Mesendoderm (in vitro differentiated cells): ENCODE results near the gene BDKRB2.

Experiments
- DNase-seq: peaks from one replicate; pipeline ENCODE4 v3.0.0; 2013
- H2AK5ac ChIP-seq: 2 replicates; pipeline ENCODE4 v1.6.1; 2013; ENCODE audit warnings: low read length, inconsistent platforms
- H2BK120ac ChIP-seq: 2 replicates; pipeline ENCODE4 v1.6.1; 2013; ENCODE audit warnings: low read depth, mild to moderate bottlenecking, low read length, moderate library complexity, mixed read lengths
- H2BK15ac ChIP-seq: replicated peaks from 2 replicates; pipeline ENCODE4 v1.6.1; 2013; ENCODE audit warnings: low read depth, mild to moderate bottlenecking, moderate library complexity
- H2BK5ac ChIP-seq: 2 replicates; pipeline ENCODE4 v1.6.1; 2013; ENCODE audit warnings: low read length, inconsistent platforms
- H3K18ac ChIP-seq: 2 replicates; pipeline ENCODE4 v1.6.1; 2013; ENCODE audit warnings: mild to moderate bottlenecking, low read length, mixed read lengths
- H3K23ac ChIP-seq: one replicate; pipeline ENCODE4 v1.6.1; 2013; ENCODE audit warnings: low read length
- H3K27ac ChIP-seq: 2 replicates; pipeline ENCODE4 v1.5.1; 2013; ENCODE audit warnings: low read depth, mild to moderate bottlenecking, inconsistent platforms, low read length, moderate library complexity
- H3K27me3 ChIP-seq: 2 replicates; pipeline ENCODE4 v1.6.1; 2013; ENCODE audit warnings: low read length, control low read depth, mild to moderate bottlenecking, inconsistent platforms; ENCODE audit not compliant: insufficient read depth, poor library complexity
- H3K36me3 ChIP-seq: 2 replicates; pipeline ENCODE4 v1.6.1; 2013; ENCODE audit warnings: low read length, inconsistent platforms; ENCODE audit not compliant: control insufficient read depth, insufficient read depth
- H3K4ac ChIP-seq: one replicate; pipeline ENCODE4 v1.6.1; 2013; ENCODE audit warnings: low read depth, mild to moderate bottlenecking, low read length, moderate library complexity
- H3K4me1 ChIP-seq: 2 replicates; pipeline ENCODE4 v1.6.1; 2013; ENCODE audit warnings: low read depth, low read length, inconsistent platforms; ENCODE audit not compliant: control insufficient read depth
- H3K4me2 ChIP-seq: 2 replicates; pipeline ENCODE4 v1.6.1; 2013; ENCODE audit warnings: low read length
- H3K4me3 ChIP-seq: 2 replicates; pipeline ENCODE4 v1.5.1; 2013; ENCODE audit warnings: mild to moderate bottlenecking, low read length
- H3K56ac ChIP-seq: one replicate; pipeline ENCODE4 v1.6.1; 2013; ENCODE audit warnings: low read length
- H3K79me1 ChIP-seq: 2 replicates; pipeline ENCODE4 v1.6.1; 2013; ENCODE audit warnings: low read length, inconsistent platforms
- H3K79me2 ChIP-seq: 2 replicates; pipeline ENCODE4 v1.6.1; 2013; ENCODE audit warnings: mild to moderate bottlenecking, low read length; ENCODE audit not compliant: control insufficient read depth, insufficient read depth
- H3K9ac ChIP-seq: 2 replicates; pipeline ENCODE4 v1.6.1; 2013; ENCODE audit warnings: low read length, inconsistent platforms
- H4K5ac ChIP-seq: one replicate; pipeline ENCODE4 v1.6.1; 2013; ENCODE audit warnings: low read length
- H4K8ac ChIP-seq: one replicate; pipeline ENCODE4 v1.6.1; 2013; ENCODE audit warnings: low read depth, mild to moderate bottlenecking, control low read depth, low read length, moderate library complexity
- WGBS: extraction: QIAGEN DNeasy Blood & Tissue Kit; methylation state at CpG from one replicate; pipeline ENCODE4 v1.1.7; 2013; ENCODE audit warnings: low lambda C conversion rate, missing lambda C conversion rate; ENCODE audit not compliant: insufficient coverage; ENCODE audit errors: extremely low coverage; 5-methylcytosine and 5-hydroxymethylcytosine counted together

The BDKRB2 gene

GRCh38 chr14:96194657-96195431 lies 9.8 kb upstream of the BDKRB2 start:
- no peak overlapping the region for H3K9ac ChIP-seq
- H3K4me1 ChIP-seq, result peaks cover 15% of the 10 kb centered on the region
- no peak overlapping the region for H4K8ac ChIP-seq
- H2AK5ac ChIP-seq, result no peak overlapping the region
- no peak for DNase-seq
- no peaks in the 10 kb centered on the region for H3K27me3 ChIP-seq
- H3K79me1 ChIP-seq, result no peaks in the 10 kb centered on the region
- no peak overlapping the region for H3K4me3 ChIP-seq
- no peak overlapping the region for H3K4me2 ChIP-seq
- H3K27ac ChIP-seq, result no peak overlapping the region
- no peaks in the 10 kb centered on the region for H3K79me2 ChIP-seq
- no peak overlapping the region for H4K5ac ChIP-seq
- H3K4ac ChIP-seq, result no peak overlapping the region
- no peaks in the 10 kb centered on the region for H3K36me3 ChIP-seq
- H2BK5ac ChIP-seq, result no peak overlapping the region
- WGBS, result no CpG with 5 or more reads among the region's 11 CpGs
- no peak overlapping the region for H3K23ac ChIP-seq
- H2BK120ac ChIP-seq, result no peak overlapping the region
- no peak overlapping the region for H3K56ac ChIP-seq
- no peak overlapping the region for H2BK15ac ChIP-seq
- H3K18ac ChIP-seq, result no peak overlapping the region

GRCh38 chr14:96195441-96196081 lies 9.1 kb upstream of the BDKRB2 start:
- no CpG with 5 or more reads among the region's 8 CpGs for WGBS
- no peak overlapping the region for H3K4me2 ChIP-seq
- H3K27ac ChIP-seq, result no peak overlapping the region
- no peak overlapping the region for H3K18ac ChIP-seq
- H3K23ac ChIP-seq, result no peak overlapping the region
- H3K9ac ChIP-seq, result no peak overlapping the region
- H3K56ac ChIP-seq, result no peak overlapping the region
- no peaks in the 10 kb centered on the region for H3K36me3 ChIP-seq
- H4K8ac ChIP-seq, result no peak overlapping the region
- H3K79me1 ChIP-seq, result no peaks in the 10 kb centered on the region
- H2BK120ac ChIP-seq, result no peak overlapping the region
- H4K5ac ChIP-seq, result no peak overlapping the region
- no peak overlapping the region for H3K4me3 ChIP-seq
- H3K4ac ChIP-seq, result no peak overlapping the region
- no peak overlapping the region for H2AK5ac ChIP-seq
- H2BK5ac ChIP-seq, result no peak overlapping the region
- H2BK15ac ChIP-seq, result no peak overlapping the region
- DNase-seq, result no peak
- peaks cover 15% of the 10 kb centered on the region for H3K4me1 ChIP-seq
- H3K79me2 ChIP-seq, result no peaks in the 10 kb centered on the region
- no peaks in the 10 kb centered on the region for H3K27me3 ChIP-seq

GRCh38 chr14:96197163-96197852 lies 7.3 kb upstream of the BDKRB2 start:
- WGBS, result no CpG with 5 or more reads among the region's 20 CpGs

GRCh38 chr14:96197969-96198368 lies 6.7 kb upstream of the BDKRB2 start:
- no peak for DNase-seq
- WGBS, result no CpG with 5 or more reads among the region's 11 CpGs
- Histone ChIP-seq H2BK5ac (no peak overlapping the region), H3K23ac (no peak overlapping the region), H3K18ac (no peak overlapping the region), H2AK5ac (no peak overlapping the region), H3K56ac (no peak overlapping the region), H3K9ac (no peak overlapping the region), H4K8ac (no peak overlapping the region), H2BK15ac (no peak overlapping the region), H2BK120ac (no peak overlapping the region), H3K27ac (no peak overlapping the region), H3K79me1 (no peaks in the 10 kb centered on the region), H3K36me3 (no peaks in the 10 kb centered on the region), H3K79me2 (no peaks in the 10 kb centered on the region), H3K27me3 (no peaks in the 10 kb centered on the region), H3K4ac (no peak overlapping the region), H4K5ac (no peak overlapping the region), H3K4me2 (no peak overlapping the region), H3K4me1 (peaks cover 5% of the 10 kb centered on the region), H3K4me3 (no peak overlapping the region)

More at GRCh38 chr14:96197163-96197852, 7.3 kb upstream of the BDKRB2 start:
- Histone ChIP-seq H3K18ac (no peak overlapping the region), H3K79me1 (no peaks in the 10 kb centered on the region), H3K4ac (no peak overlapping the region), H3K27me3 (no peaks in the 10 kb centered on the region), H3K36me3 (no peaks in the 10 kb centered on the region), H3K4me1 (peaks cover 12% of the 10 kb centered on the region), H3K4me2 (no peak overlapping the region), H3K56ac (peak overlapping the region; percentile 3), H3K23ac (no peak overlapping the region), H3K9ac (no peak overlapping the region), H3K4me3 (no peak overlapping the region), H4K5ac (no peak overlapping the region), H4K8ac (no peak overlapping the region), H3K27ac (no peak overlapping the region), H3K79me2 (no peaks in the 10 kb centered on the region), H2AK5ac (no peak overlapping the region), H2BK15ac (no peak overlapping the region), H2BK120ac (no peak overlapping the region), H2BK5ac (no peak overlapping the region)
- DNase-seq, result no peak

- Histone ChIP-seq H3K27me3 (no peaks in the 10 kb centered on the region), H3K4me1 (peaks cover 3% of the 10 kb centered on the region), H2BK15ac (no peak overlapping the region), H3K4ac (no peak overlapping the region), H3K4me2 (no peak overlapping the region), H4K5ac (no peak overlapping the region), H3K23ac (no peak overlapping the region), H4K8ac (no peak overlapping the region), H3K79me1 (no peaks in the 10 kb centered on the region), H3K27ac (no peak overlapping the region), H3K4me3 (no peak overlapping the region), H2BK5ac (no peak overlapping the region), H3K79me2 (no peaks in the 10 kb centered on the region), H2BK120ac (no peak overlapping the region), H2AK5ac (no peak overlapping the region), H3K18ac (no peak overlapping the region), H3K56ac (peak overlapping the region; percentile 32), H3K9ac (no peak overlapping the region), H3K36me3 (no peaks in the 10 kb centered on the region)
- DNase-seq, result no peak
- WGBS, result no CpG with 5 or more reads among the region's 9 CpGs
Measured at GRCh38 chr14:96198430-96199130, 6.1 kb upstream of the BDKRB2 start.
